ENCODE results near the gene HP1BP3. TPM values are rescaled to one million over a fixed set of nuclear protein-coding genes. Genes with fewer than 3 reads are reported as not detected.

HP1BP3 gene
- total RNA-seq, 1 donor from 2014 or later: 71.9 TPM

- ATAC-seq (no peak), DNase-seq (ENCODE audit: low spot score) (no peak)
Measured at GRCh38 chr1:20715406-20715805, 71.7 kb downstream of the HP1BP3 start.

GRCh38 chr1:20713440-20713839 lies 73.7 kb downstream of the HP1BP3 start:
- ATAC-seq (peak; percentile 83), DNase-seq (ENCODE audit: low spot score) (peak; percentile 82)

DNA sequence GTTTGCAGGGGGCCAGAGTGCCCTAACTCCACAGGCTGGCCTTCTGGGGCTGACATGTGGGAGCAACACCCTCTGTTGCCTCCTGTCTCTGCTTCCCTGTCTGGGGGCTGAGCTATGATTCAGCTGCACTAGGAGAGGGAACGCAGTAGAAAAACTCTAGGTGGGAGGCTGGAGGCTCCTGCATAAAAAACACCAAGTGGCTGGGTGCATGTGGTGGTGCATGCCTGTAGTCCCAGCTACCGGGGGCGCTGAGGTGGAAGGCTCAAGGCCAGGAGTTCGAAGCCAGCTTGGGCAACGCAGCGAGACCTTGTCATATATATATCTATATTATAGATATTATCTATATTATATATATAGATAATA lies 74.9 kb downstream of the HP1BP3 start:
- no peak for ATAC-seq
- DNase-seq (ENCODE audit: low spot score): no peak

DNA sequence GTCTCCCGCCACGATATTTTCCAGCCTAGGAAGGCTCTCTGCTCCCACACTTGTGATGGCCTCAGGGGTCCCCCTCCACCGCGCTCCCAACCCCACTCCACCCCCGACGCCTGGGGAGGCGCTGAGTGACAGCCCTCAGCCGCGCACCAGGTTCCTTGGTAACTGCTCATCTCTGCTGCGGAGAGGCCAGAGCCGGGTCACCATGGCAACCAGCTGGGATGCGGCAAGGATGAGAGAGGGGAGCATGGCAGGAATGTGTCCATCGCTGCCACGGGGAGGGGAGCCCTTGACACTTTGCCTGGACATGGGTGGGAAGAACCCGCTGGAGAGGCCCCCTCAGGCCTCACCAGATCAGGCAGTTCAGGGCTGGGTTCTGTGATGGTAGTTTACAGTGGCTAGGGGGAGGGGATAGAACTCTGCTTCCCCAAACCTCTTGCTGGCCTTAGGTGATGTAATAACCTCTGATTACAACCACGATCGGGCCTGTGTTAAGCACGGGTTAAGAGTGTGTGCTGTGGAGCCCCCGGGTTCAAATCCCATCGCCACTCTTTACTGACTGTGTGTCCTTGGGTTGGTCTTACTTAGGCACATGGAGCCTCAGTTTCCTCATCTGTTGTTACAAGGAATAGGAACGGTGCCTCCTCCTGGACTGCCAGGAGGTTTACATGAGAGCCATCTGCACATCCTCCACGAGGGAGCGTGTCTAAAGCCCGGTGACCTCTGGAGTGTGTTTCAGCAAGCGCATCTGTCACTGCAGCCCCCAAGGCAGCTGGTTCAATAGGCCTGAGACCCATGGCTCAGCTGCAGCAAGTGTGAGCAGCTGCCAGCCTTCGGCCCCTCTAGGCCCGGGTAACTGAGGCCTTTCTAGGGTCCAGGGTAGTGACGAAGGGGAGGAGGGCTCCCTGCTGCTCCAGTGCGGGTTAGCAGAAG lies 75.6 kb downstream of the HP1BP3 start:
- DNase-seq (ENCODE audit: low spot score) (no peak), ATAC-seq (no peak)

DNA sequence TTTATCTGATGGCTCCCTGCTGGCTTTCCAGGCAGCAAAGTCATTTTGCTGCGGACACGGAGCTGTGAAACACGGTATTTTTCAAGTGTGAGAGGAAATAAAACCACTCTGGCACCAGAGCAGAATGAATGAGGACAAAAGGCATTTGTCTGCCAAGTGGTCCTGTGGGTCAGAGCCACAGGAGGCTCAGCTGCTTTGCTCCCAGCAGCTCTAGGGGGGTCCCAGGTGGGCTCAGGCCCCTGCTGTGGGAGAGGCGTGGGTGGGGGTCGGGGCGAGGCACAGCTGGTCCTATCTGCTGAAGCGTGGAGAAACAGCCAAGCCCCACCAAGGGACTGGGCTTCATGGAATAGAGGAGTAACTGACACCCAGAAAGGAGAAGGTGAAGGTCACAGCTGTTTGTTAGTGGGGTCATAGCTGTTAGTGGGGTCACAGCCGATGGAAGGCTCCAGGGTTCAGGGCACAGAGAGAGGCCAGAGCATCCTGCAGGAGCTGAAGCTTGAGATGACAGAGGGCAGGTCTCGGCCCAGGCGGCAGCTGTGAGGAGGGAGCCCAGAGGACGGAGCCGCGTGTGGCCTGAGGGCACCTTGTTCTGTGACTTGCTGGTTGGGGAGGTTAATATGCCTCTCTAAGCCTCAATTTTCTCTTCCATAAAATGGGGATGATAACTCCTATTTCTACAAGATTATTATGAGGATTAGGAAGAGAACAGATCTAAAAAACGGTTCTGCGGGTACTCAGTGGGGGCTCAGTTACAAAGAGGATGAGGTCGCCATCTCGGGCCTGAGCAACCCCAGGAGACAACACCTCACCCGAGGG lies 76.4 kb downstream of the HP1BP3 start:
- ATAC-seq: no peak
- no peak for DNase-seq (ENCODE audit: low spot score)

DNA sequence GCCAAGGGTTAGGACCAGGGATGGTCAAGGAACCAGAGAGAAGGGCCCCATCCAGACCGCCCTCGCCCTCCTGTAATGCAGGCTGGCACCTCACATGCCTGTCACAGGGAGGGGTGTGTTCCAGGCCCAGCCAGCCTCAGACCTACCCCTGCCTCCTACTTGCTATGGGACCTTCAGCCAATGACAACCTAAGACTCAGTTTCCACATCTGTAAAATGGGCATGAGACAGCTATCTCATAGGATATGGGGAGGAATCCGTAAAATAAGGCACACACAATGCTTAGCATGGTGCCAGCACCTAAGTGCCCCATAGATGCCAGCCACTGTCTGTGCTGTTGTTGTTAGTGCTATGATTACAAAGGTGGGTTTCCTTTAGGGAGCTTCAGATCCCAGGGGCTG lies 77.2 kb downstream of the HP1BP3 start:
- DNase-seq (ENCODE audit: low spot score) (no peak), ATAC-seq (no peak)

- no peak for ATAC-seq
- DNase-seq (ENCODE audit: low spot score): no peak
Measured at GRCh38 chr1:20708891-20709290, 78.2 kb downstream of the HP1BP3 start.

GRCh38 chr1:20708057-20708456 lies 79.0 kb downstream of the HP1BP3 start:
- ATAC-seq (peak; percentile 13), DNase-seq (ENCODE audit: low spot score) (no peak)

DNA sequence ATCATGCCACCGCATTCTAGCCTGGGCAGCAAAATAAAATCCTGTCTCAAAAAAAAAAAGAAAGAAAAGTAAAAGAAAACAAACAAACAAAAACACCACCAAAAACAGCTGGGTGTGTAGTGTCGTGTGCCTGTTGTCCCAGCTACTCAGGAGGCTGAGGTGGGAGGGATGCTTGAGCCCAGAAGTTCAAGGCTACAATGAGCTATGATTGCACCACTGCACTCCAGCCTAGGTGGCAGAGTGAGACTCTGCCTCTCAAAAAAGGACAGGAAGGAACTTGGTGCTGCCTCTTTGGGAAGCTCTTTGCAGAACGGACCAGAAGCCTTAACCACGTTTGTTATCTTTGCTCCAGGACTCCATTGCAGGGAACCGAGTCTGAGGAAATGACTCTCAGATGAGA lies 80.3 kb downstream of the HP1BP3 start:
- DNase-seq (ENCODE audit: low spot score): no peak
- no peak for ATAC-seq

- ATAC-seq: no peak
- DNase-seq (ENCODE audit: low spot score): no peak
Measured at GRCh38 chr1:20705203-20705755, 81.8 kb downstream of the HP1BP3 start.

DNA sequence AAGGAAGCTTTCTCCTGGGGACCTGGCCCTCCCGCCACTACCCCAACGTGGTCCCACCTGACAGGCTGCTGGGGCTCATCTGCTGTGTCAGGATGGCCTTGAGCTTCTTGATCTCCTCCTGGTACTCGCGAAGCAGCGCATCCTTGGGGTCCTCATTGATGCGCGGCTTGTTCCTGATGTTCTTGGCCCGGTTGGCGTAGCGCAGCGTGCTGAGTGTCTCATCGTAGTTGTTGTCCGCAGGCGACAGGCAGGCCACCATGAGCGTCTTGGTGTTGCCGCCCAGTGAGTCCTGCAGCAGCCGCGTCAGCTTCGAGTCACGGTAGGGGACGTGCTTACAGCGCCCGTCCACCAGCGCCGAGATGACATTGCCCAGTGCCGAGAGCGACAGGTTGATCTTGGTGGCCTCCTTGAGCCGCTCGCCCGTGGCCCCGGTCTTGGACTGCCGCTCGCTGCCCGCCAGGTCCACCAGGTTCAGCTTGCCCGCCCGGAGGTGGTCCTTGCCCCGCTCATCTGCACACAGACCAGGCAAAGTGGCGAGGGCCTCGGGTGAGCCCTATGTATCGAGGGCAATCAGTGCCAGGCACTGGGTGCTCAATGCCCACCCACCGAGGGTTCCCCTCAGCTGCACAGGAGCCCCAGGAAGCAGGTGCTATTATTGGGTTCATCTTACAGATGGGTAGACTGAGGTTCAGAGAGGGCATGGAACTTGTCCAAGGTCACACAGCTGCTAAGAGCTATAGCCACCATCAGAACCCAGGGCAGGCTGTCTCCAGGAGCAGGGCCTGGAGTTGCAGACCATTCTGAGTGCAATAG lies 82.5 kb downstream of the HP1BP3 start:
- ATAC-seq: no peak
- DNase-seq (ENCODE audit: low spot score): no peak

- no peak for DNase-seq (ENCODE audit: low spot score)
- no peak for ATAC-seq
Measured at GRCh38 chr1:20703124-20703756, 83.9 kb downstream of the HP1BP3 start.

GRCh38 chr1:20702416-20702815 lies 84.7 kb downstream of the HP1BP3 start:
- DNase-seq (ENCODE audit: low spot score): no peak
- peak; percentile 55 for ATAC-seq

DNA sequence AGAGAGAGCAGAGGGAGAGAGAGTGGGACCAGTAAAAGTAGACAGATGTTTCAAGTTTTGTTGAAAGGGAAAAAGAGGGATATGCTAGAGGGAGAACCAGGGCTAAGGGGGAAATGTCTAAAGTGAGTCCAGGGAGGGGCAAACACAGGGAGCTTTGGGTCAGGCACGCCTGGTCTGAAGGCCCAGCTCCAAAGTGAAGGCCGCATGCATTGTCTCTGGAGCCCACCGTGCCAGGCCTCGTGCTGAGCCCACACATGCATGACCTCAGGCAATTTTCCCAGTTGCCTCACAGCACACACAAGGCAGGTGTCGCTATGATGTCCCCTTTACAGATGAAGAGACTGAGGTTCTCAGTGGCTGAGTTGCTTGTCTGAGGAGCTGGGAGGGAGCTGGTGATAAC lies 85.3 kb downstream of the HP1BP3 start:
- no peak for ATAC-seq

GRCh38 chr1:20701446-20701845 lies 85.7 kb downstream of the HP1BP3 start:
- DNase-seq (ENCODE audit: low spot score) (no peak), ATAC-seq (no peak)

More for the DNA sequence above, 85.3 kb downstream of the HP1BP3 start:
- DNase-seq (ENCODE audit: low spot score): no peak

- DNase-seq (ENCODE audit: low spot score) (no peak), ATAC-seq (no peak)
Measured at GRCh38 chr1:20700636-20701215, 86.4 kb downstream of the HP1BP3 start.

GRCh38 chr1:20699558-20699957 lies 87.5 kb downstream of the HP1BP3 start:
- no peak for ATAC-seq
- no peak for DNase-seq (ENCODE audit: low spot score)

GRCh38 chr1:20698195-20698910 lies 88.8 kb downstream of the HP1BP3 start:
- DNase-seq (ENCODE audit: low spot score) (no peak), ATAC-seq (no peak)

- ATAC-seq (no peak), DNase-seq (ENCODE audit: low spot score) (no peak)
Measured at GRCh38 chr1:20697563-20697962, 89.5 kb downstream of the HP1BP3 start.
